ENCODE results near the gene DPYSL4. TPM values are rescaled to one million over a fixed set of nuclear protein-coding genes. Genes with fewer than 3 reads are reported as not detected.

Gene DPYSL4
- total RNA-seq, 1 donor from 2014 or later, result 43.6 TPM

- no peak for DNase-seq (ENCODE audit: low spot score in 2 of 2)
Measured at GRCh38 chr10:132162590-132163277, 24.0 kb upstream of the DPYSL4 start.

GRCh38 chr10:132163278-132163765, 23.4 kb upstream of the DPYSL4 start:
- FAIRE-seq (no peak), DNase-seq (ENCODE audit: low spot score in 2 of 2) (peak in 1 of 2 donors; percentile 60)

More at GRCh38 chr10:132162590-132163277, 24.0 kb upstream of the DPYSL4 start:
- FAIRE-seq, result no peak

- FAIRE-seq (no peak), DNase-seq (ENCODE audit: low spot score in 2 of 2) (no peak)
Measured at GRCh38 chr10:132163826-132164515, 22.8 kb upstream of the DPYSL4 start.

GRCh38 chr10:132164761-132165278, 21.9 kb upstream of the DPYSL4 start:
- DNase-seq (ENCODE audit: low spot score in 2 of 2) (no peak), FAIRE-seq (no peak)

- no peak for FAIRE-seq
- no peak for DNase-seq (ENCODE audit: low spot score in 2 of 2)
Measured at GRCh38 chr10:132165416-132165980, 21.2 kb upstream of the DPYSL4 start.

- FAIRE-seq (no peak), DNase-seq (ENCODE audit: low spot score in 2 of 2) (no peak)
Measured at GRCh38 chr10:132166216-132166950, 20.4 kb upstream of the DPYSL4 start.

GRCh38 chr10:132167041-132167674, 19.6 kb upstream of the DPYSL4 start:
- FAIRE-seq, result no peak
- DNase-seq (ENCODE audit: low spot score in 2 of 2), result no peak

- FAIRE-seq, result no peak
- DNase-seq (ENCODE audit: low spot score in 2 of 2), result no peak
Measured at GRCh38 chr10:132167976-132168375, 18.8 kb upstream of the DPYSL4 start.

GRCh38 chr10:132168571-132169030, 18.1 kb upstream of the DPYSL4 start:
- no peak for DNase-seq (ENCODE audit: low spot score in 2 of 2)
- FAIRE-seq, result no peak

GRCh38 chr10:132169031-132169765, 17.6 kb upstream of the DPYSL4 start:
- DNase-seq (ENCODE audit: low spot score in 2 of 2) (no peak), FAIRE-seq (no peak)

- no peak for DNase-seq (ENCODE audit: low spot score in 2 of 2)
- FAIRE-seq, result no peak
Measured at GRCh38 chr10:132169766-132170560, 16.8 kb upstream of the DPYSL4 start.

GRCh38 chr10:132170561-132171361, 16.0 kb upstream of the DPYSL4 start:
- DNase-seq (ENCODE audit: low spot score in 2 of 2) (no peak), FAIRE-seq (no peak)

- no peak for DNase-seq (ENCODE audit: low spot score in 2 of 2)
- FAIRE-seq, result no peak
Measured at GRCh38 chr10:132172091-132173066, 14.4 kb upstream of the DPYSL4 start.

GRCh38 chr10:132173185-132173584, 13.6 kb upstream of the DPYSL4 start:
- DNase-seq (ENCODE audit: low spot score in 2 of 2) (no peak), FAIRE-seq (no peak)

GRCh38 chr10:132174237-132174636, 12.5 kb upstream of the DPYSL4 start:
- FAIRE-seq (no peak), DNase-seq (ENCODE audit: low spot score in 2 of 2) (no peak)

- DNase-seq (ENCODE audit: low spot score in 2 of 2) (no peak), FAIRE-seq (no peak)
Measured at GRCh38 chr10:132175408-132175807, 11.3 kb upstream of the DPYSL4 start.
